ENCODE data around the gene ILDR1.
"Not testable (repeated sequence)": the region's sequence is repeated elsewhere in the genome, so short reads cannot be mapped to it uniquely, and the experiment has no call there.

The ILDR1 gene

DNA sequence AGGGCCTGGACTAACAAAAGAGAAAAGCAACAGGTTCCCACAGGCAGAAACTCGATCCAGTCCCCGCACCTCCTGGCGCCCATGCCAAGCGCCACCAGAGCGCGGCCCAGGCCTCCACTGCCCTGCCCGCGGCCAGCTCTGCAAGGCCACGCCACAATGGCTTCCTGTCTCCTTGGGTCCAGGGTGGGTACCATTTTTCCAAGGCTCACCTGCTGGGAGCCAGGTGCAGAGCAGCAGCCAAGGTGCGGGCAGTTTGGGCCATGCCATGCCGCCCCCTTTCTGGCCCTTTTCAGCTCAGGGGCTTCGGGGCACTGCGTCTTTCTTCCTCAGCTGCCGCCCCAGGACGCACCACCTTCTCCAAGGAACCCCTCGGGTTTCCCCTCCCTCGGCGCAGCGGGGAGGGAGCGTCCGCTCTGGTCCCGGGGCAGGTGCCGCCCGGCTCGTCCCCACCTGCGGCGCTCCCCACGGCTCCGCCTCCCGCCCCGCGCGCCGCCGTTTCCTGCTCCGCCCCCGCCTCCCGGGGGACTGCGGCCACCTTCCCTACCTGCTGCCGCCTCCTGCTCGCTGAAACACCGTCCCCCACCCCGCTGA is at the start of gene ILDR1:
ILDR1 (minus strand) TSS at position 437 of the 591 bp plus-strand sequence; CDS start at position 267, 170 bp downstream.
- DNase-seq (ENCODE audit: low read depth): no peak

DNA sequence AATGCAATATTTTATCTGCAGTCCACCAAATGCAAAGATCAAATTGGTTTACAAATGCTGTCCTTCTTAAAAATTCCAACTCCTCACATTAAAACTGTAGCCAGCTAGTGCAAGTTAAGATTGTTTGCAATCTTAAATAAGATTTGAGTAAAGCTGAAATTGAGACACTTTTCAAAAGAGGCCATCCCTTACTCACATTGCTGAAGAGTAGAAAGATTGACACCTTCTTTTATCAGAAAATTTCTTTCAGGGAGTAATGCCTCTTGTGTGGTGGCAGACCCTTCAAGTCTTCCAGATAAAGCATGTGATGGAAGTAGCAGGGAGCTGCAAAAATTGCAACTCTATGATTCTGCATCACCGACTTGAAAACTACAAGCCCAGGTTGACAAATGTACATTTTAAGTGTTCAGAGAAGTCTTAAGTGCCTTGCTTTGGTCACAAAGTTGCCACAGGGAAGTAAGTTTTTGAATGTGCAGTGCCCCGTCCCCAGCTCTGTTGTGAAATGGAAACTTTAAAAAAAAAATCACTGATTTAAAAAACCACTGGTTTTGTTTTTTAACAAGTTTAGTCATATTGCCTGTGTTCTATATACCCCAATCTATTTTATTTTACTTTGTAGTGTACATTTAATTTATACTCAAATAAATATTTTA is 45.7 kb upstream of the ILDR1 start:
- DNase-seq (ENCODE audit: low read depth): no peak

DNA sequence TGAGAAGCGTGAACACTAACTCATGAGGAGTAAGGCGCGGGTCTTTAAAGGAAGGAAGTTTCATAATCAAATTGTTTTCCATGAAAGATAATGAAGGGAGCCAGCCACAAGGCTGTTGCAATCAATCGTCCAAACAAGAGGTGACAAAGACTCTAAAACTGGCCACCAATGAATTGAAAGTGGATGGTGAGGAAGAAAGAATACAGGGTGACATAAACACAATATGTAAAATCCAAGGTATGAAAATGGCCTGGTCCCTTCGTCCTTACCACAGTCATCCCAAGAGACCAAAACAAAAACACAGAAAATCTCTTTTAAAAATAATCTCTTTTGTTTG is 45.1 kb upstream of the ILDR1 start:
- DNase-seq (ENCODE audit: low read depth): no peak

DNA sequence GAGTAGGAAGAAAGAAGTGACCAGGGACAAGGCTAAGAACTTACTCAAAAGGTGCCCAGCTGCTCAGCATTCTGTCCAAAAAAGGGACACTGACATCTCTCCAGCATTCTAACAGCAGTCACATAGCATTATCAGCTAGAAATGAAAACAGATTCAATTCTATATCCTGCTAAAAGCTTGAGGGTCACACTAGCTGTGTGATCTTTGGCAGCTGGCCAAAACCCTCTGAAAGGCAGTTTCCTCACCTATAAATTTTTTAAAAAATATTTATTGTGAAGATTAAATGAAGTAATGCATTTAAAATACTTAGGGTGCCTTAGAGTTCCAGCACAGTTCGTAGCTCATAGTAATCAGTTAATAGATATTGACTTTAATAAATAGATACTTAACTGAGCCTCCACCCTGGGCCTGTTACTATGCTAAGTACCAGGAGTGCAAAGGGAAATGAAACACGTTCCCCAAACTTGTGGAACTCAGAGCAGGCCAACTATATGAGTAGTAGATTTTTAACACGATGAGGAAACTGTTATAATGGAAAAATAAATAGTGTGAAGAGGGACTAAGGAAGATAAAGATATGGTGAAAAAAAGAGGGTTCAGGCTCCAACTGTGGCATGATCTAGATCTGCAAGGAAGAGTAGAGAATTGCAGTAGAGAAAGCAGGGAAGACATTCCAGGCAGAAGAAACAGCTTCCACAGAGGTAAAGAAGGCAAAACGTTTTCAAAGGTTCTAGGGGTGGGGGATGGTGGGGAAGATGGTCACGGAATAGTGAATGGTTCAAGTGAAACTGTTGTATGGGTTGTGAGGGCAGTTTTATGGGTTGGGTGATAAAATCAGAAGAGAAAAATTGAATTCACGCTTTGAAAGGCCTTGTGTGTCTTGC is 44.5 kb upstream of the ILDR1 start:
- no peak for DNase-seq (ENCODE audit: low read depth)

DNA sequence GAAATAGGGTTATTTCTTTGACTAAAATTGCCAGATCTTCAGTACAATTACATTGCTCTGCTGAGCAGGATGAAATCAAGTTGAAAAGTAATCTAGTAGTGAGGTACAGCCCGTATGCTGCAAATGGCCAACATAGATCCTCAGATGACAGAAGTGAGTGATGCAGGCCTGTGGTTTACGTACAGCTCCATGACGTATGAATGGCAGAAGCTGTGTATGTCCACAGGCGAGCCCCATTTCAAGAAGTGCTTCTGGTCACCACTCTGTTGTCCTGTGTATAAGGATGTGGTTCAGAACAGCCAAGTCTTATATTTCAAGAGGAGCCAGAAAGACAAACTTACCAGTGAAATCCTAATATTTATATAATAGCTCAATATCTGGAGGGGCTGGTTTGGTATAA is 42.3 kb upstream of the ILDR1 start:
- DNase-seq (ENCODE audit: low read depth): no peak

DNA sequence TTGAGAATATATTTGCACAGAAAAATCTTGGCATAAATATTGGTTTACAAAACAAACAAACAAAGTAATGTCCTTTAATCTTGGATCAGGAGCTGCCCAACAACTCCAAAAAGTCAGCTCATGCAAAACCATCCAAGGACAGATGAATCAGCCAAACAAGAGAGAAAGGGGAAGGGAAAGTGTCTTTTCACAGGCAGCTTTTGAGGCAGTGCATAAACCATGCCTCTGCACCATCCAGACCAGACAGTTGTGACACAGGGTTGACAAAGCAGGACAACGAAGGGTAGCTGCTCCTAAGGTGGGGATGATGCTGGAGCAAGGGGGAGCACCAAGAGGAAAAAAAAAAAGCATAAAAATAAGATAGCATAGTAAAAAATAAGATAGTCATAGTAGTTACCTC is 41.9 kb upstream of the ILDR1 start:
- no peak for DNase-seq (ENCODE audit: low read depth)

DNA sequence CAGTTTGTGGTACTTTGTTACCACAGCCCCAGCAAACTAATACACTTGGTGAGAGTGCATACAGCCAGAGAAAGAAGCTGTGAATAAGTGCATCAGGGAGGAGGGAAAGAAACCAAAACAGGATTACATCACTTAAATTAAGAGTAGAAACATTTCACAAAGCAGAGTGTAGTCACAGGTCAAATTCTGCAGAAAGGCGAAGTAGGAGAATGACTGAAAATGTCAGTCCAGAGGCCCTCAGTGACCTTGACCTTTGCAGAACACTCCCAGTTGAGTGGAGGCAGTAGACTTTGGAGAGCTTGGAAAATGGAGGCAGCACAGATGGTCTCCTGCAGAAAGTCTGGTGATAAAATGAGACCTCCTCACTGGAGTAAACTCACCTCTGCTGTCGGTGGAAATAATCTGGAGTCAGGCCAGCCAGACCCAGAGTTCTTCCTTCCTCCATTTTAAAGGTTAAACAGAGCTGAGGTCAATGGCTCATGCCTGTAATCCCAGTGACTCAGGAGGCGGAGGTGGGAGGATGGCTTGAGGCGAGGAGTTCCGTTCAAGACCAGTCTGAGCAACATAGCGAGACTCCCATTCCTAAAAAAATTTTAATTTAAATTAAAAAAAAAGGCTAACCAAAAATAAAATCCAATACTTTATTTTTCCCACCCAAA is 38.1 kb upstream of the ILDR1 start:
- no peak for DNase-seq (ENCODE audit: low read depth)

DNA sequence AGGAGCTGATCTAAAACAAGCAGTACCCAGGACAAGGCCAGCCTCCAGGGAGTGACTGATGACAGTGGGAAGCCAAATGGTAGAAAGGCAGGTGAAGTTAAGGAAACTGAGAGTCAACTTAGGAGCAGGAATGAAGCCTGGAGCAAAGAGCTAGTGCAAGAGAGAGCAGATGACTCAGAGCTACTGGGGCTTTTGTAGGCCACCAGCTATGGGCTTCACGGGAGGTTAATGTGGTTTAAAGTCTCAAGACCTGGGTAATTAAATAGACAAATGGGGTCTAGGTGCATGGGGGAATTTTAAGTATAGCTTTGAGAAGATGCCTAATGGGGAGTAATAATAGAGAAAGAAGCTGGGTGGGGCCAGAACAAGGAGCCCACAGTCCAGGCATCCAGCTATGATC is 36.2 kb upstream of the ILDR1 start:
- no peak for DNase-seq (ENCODE audit: low read depth)

DNA sequence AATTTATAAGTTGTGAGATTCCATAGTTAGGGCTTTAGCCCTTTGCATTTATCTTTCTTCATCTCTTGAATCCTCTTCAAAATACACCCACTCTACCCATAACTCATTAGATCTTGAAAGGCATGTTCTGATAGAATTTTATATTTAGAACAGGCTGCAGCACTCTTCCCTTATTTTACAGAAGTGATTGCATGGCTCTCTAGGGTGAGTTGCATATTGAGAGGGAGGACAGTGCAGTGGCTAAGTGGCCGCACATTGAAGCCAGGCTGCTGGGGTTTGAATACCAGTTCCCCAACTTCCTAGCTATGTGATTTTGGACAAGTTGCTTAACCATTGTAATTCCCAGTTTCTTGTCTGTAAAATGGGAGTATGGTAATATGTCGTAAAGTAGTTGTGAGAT is 35.6 kb upstream of the ILDR1 start:
- no peak for DNase-seq (ENCODE audit: low read depth)

DNA sequence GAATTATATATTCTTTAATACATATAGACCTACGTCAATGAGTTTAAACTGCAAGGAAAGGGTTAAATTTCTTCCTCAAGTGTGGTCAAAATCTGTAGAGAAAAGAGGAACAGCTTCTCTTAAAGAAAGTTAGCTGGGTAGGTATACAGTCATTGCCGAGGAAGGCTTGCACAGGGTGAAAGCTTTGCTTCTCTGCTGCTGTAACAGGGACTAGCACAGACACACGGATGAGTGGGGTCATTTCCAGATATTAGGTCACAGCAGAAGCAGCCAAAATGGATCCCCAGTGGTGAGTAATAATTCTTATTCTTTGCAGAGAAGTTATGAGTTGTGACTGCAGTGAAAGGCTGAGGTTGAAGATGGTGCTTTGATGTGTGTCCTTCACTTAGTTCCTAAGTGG is 33.2 kb upstream of the ILDR1 start, which contains the start of gene CD86:
CD86 (plus strand) TSS at position 148 of the 400 bp plus-strand sequence; CDS start at position 276, 128 bp downstream.
- no peak for DNase-seq (ENCODE audit: low read depth)

DNA sequence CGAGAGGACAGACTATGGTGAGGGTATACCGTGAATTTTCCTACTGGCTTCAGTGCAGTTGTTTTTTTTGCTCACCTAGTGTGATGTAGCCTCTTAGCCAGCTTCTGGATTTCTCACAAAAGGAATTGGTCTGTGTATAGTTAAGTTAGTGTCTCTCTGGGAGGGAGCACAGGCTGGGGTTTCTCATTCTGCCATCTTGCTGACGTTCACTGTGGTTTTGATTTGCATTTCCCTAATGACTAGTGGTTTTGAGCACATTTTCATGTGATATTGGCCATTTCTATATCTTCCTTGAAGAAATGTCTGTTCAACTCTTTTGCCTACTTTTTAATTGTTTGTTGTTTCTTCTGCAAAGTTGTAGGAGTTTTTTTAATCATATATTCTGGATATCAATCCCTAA is 30.9 kb upstream of the ILDR1 start:
- no peak for DNase-seq (ENCODE audit: low read depth)

DNA sequence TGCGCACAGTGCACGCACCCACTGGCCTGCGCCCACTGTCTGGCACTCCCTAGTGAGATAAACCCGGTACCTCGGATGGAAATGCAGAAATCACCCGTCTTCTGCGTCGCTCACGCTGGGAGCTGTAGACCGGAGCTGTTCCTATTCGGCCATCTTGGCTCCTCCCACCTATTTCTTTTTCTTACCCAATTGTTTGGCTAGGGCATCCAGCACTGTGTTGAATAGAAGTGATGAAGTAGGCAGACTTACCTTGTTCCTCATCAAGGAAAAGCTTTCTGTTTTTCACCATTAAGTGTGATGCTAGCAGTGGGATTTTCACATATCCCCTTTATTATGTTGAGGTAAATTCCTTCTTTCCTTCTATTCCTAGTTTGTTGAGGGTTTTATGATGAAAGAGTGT is 25.7 kb upstream of the ILDR1 start:
- DNase-seq (ENCODE audit: low read depth): not testable (repeated sequence)

DNA sequence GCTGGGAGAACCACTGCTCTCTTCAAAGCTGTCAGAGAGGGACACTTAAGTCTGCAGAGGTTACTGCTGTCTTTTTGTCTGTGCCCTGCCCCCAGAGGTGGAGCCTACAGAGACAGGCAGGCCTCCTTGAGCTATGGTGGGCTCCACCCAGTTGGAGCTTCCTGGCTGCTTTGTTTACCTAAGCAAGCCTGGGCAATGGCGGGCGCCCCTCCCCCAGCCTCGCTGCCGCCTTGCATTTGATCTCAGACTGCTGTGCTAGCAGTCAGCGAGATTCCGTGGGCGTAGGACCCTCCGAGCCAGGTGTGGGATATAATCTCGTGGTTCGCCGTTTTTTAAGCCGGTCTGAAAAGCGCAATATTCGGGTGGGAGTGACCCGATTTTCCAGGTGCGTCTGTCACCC is 25.2 kb upstream of the ILDR1 start:
- DNase-seq (ENCODE audit: low read depth): not testable (repeated sequence)

DNA sequence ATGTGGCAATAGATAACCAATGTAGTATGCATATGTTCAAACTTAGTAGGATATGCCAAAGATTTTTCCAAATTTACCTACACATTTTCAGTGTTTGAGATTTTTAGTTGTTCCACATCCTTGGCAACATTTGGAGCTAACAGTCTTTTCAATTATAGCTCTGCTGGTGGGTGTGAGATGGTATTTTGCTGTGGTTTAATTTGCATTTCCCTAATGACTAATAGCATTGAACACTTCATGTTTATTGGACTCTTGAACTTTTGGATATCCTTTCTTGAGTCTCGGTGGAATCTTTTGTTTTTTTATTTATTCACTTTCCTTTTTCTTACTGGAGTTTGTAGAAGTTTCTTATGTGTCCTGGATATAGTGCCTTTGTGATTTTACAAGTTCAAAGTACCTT is 11.0 kb upstream of the ILDR1 start:
- DNase-seq (ENCODE audit: low read depth): no peak

DNA sequence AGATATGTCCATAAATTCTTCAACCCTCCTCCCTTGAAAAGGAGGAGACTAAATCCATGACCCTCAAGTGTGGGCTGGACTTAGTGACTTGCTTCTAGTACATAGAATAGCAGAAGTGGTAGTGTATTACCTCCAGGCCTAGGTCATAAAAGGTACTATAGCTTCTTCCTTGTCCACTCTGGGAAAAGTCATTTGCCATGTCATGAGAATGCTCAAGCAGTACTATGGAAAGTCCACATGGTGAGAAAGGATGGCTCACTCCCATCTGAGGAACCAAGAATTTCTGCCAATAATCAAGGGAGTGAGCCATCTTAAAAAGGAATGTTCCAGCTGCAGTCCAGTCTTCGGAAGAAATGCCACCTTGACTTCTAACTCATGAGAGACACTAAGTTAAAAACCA is 10.5 kb upstream of the ILDR1 start:
- DNase-seq (ENCODE audit: low read depth): no peak

DNA sequence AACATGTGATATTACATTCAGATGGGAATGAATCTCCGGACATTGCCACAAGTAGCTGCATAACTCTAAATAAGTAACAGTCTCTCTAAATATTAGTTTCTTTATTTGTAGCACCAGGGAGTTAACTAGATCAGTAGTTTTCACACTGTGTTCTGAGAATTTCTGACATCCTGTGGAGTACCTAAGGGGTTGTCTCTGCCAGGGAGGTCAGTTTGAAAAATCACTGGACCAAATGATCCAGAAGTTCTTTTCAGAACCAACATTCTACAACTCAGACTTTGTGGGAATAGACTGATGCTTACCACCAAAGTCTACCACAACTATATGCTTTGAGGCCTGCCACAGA is 9.0 kb upstream of the ILDR1 start:
- DNase-seq (ENCODE audit: low read depth): no peak

DNA sequence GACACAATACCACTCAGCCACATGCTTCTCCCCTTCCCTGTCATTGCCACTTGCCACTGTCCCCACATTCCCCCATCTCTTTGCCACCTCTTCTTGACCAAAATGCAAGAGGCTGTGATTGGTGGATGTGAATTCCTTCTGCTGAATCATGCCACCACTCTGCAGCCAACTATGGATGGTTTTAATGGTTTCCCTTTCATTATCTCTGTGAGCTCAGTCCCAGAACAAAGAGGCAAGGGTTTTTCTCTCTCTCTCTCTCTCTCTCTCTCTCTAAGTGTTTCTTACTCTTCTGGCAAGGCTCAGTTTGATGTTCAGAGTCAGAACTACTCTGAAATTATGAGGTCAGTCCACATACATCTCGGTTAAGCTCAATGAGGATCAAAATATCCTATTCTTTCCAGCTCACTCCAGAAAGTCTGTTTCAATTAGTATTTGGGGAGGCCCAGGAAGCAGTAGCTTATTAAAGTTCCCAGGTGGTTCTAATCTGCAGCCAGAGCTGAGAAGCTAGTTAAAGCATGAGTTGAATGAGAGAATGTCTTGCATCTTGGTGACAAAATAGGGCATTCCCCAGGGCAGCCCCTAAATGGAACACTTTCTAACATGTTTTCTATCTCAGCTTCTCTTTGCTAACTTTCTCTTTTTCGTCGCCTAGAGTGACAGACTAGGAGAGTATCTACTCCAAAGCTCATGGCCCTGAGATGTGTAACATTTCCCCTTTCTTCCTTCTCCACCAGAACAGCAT is 8.5 kb upstream of the ILDR1 start:
- no peak for DNase-seq (ENCODE audit: low read depth)

DNA sequence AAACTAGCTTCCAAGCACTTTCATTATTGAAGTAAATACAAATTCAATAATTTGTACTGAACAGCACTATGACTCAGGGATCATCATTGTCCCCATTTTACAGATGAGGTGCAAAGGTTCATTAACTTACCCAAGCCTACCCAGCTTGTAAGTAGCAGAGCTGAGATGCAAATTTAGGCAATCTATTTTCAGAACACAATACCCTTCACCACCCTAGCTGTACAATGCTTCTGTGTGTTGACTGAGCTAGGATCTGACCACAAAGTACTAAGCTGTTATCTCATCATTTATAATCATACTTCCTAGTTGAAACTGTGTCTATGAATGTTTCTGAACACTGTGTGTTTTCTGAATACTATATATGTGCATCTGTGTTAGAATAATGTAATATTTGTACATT is 3.2 kb upstream of the ILDR1 start:
- DNase-seq (ENCODE audit: low read depth): no peak

DNA sequence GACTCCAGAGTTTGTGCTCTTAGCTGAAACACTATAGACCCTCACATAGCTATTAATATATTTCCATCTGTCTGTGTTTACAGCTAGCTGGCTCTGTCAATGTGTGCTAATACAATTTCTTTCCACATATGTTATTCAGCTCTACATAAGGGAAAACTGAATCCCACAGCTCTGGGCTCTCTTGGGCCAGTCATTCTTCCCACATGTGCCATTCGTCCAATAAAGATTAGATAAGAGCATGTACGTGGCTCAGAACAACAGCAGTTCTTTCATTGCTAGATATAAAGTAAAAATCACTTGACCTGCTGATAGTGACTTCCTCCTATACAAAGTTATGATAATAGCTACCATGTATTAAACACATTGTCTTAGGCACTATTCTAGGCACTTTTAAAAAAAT is 2.8 kb upstream of the ILDR1 start:
- no peak for DNase-seq (ENCODE audit: low read depth)

DNA sequence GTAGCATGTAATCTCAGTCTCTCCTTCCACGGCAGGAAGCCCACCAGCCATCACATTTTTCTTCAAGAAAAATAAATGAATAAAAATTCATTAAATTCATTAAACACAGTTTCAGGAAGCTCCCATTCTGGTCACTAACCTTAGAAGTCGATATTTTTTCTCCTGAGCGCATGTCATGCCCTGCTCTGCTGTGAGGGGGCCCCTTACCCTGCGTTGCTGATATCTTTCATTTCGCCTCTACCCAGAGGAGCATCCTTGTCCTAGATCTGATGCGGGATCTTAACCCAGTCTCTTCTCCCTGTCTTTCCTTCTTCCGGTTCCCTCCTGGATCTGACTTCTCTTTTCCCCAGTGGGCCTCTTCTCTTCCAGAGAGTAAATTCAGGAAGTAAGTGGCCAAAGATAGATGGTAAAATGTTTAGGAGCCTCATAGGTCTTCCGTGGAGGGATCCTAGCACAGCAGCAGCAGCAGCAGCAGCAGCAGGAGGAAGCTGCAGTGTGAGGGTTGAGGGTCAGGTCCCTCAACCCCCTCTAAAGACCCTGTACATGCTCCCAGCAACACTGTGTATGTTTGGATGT is 1.4 kb upstream of the ILDR1 start:
- no peak for DNase-seq (ENCODE audit: low read depth)

DNA sequence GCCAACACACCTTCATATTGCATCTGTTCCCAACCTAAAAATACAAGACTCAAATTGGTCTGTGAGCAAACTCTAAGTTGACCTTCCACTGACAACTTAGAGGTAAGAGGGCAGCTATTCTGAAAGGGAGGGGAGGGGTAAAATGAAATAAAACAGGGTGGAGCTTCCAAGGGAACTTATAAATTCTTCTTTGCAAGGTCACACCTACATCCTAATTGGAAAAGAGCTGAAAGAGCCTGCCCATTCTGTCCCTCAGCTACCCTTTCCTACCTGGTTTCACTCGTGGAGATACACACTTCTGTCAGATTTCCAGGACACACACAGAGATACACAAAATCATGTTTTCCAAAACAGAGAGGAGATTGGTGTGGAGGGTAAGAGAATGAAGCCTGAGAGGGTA is 1.0 kb downstream of the ILDR1 start:
- no peak for DNase-seq (ENCODE audit: low read depth)

DNA sequence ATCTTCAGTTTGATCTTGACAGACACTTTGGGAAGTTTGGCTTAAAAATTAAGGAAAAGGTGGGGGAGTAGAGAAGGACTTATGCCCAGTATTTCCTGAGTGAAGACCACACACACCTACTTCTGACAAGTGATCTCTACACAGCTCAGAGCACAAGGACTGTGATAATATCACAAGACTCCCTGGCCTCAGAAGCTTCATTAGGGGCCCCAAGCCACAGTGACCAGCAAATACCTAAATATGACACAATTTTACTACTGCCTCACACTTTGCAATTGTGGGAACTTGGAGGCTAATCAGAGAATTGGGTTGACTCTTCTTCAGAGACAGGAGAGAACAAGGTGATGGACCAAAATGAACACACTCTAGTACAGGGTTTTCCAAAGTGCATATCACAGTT is 2.6 kb downstream of the ILDR1 start:
- DNase-seq (ENCODE audit: low read depth): no peak

All from fibroblast of the conjunctiva (primary cell).